ENCODE data around the gene FGR.

FGR gene

GRCh38 chr1:27566462-27567145 lies 68.4 kb downstream of the FGR start:
- no peak for DNase-seq (ENCODE audit: low read depth)

- DNase-seq (ENCODE audit: low read depth), result no peak
Measured at GRCh38 chr1:27564710-27565649, 70.0 kb downstream of the FGR start.

GRCh38 chr1:27563591-27564471 lies 71.2 kb downstream of the FGR start:
- no peak for DNase-seq (ENCODE audit: low read depth)

GRCh38 chr1:27563341-27563590 lies 71.7 kb downstream of the FGR start:
- no peak for DNase-seq (ENCODE audit: low read depth)

GRCh38 chr1:27562534-27563340 lies 72.2 kb downstream of the FGR start:
- no peak for DNase-seq (ENCODE audit: low read depth)

Measured in CMK (cell line).